LNCAP (cell line): Measurements from ENCODE around the gene C11orf21.

ENCODE experiments used
- TF ChIP-seq, protein P1 (sequence below): fragments of 450-650 bp; IDR thresholded peaks from 2 replicates; pipeline ENCODE4 v1.5.1; 2017; ENCODE audit warnings: mild to moderate bottlenecking

C11orf21 gene

DNA sequence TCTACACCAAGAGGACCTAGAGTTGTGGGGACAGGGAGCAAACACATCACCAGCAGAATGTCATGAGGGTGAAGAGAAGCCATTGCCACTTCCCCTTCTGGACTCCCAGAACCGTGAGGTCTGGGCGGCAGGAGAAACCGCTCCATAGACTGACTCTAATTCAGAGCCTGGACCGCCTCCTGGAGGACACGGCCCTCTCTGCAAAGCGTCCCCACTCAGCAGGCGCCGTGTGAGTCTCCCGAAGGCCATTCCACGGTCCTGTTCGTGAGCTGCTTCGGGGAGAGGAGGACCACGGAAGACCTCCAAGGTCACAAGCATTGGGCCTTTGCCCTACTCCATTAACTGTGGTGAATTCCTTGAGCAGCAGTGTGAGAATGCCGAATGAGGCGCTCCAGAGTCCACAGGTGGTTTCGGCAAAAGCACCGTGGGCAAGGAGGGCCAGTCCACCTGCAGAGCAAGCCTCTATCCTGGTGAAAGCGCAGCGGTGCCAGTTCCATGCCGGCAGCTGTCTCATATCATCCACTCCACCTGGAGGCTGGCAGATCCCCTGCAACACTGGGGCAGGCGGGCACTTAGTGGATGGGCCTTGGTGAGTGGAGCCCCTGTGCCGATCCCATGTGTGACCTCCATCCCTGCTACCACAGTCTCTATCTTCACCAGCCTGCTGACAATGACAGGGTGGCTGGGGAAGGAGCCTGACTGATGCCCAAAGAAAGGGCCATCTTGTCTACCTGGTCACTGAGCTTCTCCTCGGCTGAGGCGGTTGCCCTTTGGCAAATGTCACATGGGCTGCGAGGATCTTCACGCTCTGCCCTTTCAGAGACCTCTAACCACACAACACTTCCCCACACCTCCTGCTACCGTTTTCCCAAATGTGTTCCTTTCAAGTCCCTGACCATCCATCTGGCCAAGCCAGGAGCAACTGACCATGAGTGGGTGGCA, 7.5 kb downstream of the C11orf21 start:
- TF ChIP-seq, protein P1, sequence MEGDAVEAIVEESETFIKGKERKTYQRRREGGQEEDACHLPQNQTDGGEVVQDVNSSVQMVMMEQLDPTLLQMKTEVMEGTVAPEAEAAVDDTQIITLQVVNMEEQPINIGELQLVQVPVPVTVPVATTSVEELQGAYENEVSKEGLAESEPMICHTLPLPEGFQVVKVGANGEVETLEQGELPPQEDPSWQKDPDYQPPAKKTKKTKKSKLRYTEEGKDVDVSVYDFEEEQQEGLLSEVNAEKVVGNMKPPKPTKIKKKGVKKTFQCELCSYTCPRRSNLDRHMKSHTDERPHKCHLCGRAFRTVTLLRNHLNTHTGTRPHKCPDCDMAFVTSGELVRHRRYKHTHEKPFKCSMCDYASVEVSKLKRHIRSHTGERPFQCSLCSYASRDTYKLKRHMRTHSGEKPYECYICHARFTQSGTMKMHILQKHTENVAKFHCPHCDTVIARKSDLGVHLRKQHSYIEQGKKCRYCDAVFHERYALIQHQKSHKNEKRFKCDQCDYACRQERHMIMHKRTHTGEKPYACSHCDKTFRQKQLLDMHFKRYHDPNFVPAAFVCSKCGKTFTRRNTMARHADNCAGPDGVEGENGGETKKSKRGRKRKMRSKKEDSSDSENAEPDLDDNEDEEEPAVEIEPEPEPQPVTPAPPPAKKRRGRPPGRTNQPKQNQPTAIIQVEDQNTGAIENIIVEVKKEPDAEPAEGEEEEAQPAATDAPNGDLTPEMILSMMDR: no peak

DNA sequence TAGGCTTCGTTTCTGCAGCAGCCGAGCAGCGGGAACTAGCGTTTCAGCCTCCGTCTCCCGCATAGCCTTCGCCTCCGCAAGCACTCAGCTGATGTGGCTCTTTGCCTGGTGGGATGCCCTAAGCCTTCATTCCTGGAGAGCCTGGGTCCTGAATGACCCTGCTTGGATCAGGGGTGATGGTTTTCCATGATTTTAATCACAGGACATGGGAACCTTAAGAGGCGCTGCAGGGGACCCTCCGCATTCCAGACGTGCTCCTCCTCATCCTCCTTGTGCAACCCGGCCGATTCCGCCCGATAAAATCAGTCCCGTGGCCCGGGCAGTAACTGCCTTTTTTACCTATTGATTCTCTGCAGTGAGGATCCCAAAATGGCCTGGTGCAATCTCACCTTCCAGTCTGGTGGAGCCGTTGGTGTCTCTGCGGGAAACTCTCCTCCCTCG, 8.2 kb downstream of the C11orf21 start:
- TF ChIP-seq, protein P1: no peak

DNA sequence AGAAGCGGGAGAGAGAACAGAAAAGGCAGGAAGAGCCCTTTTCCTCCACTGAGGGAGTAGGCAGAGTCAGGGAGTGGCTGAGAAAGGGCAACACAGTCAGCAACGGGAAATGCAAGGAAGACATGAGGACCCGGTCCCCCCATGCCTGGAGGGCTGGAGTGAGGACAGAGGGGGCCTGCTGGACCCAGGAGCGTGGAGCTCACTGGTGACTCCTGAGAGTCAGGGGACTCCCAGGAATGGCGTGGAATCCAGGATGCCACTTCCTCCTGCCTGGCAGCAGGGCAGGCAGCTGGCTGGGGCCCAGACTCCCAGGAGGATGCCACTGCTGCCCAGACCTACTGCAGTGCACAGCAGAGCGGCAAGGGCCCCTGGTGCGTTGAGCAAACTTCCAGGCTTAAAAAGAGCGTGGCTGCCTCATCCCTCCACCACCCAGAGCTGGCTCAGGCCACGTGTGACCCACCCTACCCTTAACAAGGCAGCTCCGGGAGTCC, 11.3 kb downstream of the C11orf21 start:
- TF ChIP-seq, protein P1: no peak

DNA sequence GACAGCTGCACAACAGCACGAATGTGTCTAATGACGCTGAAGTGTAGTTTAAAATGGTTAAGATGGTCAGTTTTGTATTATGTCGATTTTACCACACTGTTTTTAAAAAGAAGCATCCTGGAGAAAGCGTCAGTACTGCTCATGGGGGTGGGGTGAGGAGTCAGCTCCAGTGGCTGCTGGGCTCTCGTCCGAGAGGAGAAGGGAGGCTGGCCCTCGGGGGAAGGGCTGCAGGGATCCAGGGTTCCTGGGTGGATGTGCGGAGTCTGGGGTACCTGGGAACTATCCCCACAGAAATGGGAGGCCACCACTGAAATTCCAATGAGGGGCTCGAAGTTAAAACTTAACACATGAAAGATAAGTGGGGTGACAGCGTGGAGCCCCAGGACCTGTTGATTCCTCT, 11.9 kb downstream of the C11orf21 start:
- TF ChIP-seq, protein P1: no peak

DNA sequence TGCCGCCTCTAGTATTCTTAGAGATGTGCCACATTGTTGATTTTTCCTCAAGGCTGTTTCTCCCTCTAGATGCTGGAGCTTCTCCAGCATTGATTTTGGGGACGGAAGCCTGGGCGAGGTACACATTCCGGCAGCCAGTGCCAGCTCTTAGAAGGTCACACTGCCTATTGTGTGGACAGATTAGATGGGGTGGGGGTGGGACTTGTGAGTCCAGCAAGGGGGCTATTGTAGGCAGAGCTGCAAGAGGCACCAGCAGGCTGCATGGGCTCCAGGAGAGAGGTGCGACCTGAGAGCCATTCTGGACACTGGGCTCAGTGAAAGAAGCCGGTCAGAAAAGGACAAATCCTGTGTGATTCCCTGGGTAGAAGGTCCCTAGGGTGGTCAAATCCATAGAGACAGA, 12.4 kb downstream of the C11orf21 start:
- TF ChIP-seq, protein P1: no peak

DNA sequence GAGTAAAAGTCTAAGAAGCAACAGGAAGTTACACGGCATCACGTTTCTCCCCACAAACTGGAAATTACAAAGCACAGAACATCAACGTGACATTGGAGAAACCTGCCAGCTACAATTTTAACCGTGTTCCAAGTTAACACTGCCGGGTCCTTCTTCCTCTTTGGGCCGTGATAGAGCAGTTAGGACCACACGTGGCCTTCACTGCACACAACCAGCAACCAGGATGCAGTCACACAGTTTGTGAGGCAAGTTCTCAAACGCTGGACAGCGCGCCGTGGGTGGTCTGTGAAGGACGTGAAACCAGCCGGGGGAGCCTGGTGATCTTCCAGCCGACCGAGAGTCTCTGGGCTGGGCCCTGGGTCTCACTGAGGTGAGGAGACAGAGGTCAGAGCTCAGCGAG, 14.6 kb downstream of the C11orf21 start:
- TF ChIP-seq, protein P1: no peak

DNA sequence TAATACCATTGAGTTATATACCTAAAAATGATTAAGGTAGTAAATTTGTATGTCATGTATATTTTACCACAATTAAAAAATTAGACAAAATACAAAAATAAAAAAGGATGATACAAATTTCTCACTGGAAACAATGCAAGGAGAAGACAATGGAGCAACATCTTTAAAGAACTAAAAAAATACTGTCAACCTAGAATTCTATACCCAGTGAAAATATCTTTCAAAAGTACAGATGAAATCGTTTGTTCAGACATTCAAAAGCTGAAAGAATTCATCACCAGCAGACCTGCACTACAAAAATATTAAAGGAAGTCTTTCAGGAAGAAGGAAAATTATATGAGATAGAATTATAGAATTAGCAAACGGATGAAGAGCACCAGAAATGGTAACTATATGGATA, 21.5 kb downstream of the C11orf21 start:
- TF ChIP-seq, protein P1: no peak
